Measurements from ENCODE around the gene HRH2. TPM values are rescaled to one million over a fixed set of nuclear protein-coding genes. Genes with fewer than 3 reads are reported as not detected.
"Not testable (repeated sequence)": the region's sequence is repeated elsewhere in the genome, so short reads cannot be mapped to it uniquely, and the experiment has no call there.

The HRH2 gene, protein sequence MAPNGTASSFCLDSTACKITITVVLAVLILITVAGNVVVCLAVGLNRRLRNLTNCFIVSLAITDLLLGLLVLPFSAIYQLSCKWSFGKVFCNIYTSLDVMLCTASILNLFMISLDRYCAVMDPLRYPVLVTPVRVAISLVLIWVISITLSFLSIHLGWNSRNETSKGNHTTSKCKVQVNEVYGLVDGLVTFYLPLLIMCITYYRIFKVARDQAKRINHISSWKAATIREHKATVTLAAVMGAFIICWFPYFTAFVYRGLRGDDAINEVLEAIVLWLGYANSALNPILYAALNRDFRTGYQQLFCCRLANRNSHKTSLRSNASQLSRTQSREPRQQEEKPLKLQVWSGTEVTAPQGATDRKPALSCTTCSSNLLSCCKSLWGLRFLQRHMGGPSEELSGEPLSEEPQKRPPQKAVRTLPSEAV
- 0.29 and 1.0 TPM in 2 replicates for total RNA-seq (2014; rRNA removed; shearing (Covaris generic))

DNA sequence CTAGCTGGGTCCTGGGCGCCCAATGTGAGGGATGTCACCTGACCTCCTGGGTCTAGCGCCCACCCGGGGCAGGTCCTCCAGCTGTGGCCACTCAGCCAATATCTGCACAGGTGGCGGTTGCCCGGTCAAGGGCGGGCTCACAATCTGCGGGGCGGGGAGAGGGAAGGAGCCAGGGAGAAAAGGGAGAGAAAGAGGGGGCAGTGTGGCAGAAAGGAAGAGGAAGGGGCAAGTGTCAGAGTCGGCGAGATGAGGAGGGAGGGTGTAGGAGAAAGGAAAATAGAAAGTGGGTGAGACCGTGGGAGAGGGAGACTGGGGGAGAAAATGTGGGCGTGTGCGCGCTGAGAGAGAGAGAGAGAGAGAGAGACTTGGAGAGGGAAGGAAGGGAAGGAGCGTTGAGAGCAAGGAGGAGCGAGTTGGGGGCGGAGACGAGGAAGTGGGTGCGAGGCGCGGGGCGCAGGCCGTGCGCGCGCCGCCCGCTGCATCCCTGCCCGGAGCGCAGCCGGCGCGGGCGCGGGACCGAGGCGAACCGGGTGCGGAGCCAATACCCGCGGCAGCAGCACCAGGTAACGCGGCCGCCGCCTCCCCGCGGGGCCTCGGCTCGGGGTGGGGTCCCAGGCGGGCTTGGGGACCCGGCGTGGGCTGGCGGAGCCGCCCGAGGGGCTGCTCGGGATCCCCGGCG, at the start of gene HRH2:
Gene HRH2, plus strand, starts transcription at position 479 of the 679 bp plus-strand sequence. CDS start 25,163 bp downstream, outside the sequence.
- DNase-seq (ENCODE audit: low read depth): peak; percentile 67

DNA sequence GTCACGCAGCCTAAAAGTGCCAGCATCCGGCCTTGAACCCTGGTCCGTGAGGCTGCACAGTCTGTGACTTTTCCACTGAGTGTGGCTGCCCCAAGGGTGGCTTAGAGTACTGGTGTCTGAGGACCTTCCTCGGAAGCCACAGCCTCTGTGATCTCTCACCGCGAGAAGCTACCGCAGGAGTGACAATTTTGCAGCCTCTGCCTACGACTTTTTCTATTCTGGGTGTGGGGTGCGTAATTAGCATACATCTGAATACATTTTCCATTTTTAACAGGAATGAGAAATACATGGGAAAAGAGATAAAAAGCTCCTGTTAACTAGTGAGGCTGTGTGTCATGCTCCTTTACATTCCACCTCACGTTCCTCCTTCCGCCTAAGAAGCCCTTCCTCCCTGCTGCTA, 48.3 kb upstream of the HRH2 start:
- DNase-seq (ENCODE audit: low read depth): no peak

DNA sequence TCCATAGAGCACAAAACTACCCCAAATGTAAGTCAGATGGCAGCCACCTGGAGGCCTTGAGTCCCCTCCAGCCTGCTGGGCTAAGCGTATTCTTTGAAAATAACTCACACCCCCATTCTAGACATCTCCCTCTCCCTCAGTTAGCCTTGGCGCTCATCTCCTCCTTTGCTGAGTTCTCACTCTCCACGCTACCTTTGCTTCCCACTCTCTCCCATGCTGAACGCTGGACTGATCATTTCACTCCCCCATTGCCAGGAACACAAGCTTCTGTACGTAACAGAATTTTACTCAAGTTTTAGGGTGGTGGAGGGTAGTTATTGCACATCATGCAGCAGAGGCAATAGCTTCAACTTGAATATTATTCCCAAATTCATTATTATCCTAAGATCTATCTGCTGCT, 47.5 kb upstream of the HRH2 start:
- DNase-seq (ENCODE audit: low read depth): no peak

DNA sequence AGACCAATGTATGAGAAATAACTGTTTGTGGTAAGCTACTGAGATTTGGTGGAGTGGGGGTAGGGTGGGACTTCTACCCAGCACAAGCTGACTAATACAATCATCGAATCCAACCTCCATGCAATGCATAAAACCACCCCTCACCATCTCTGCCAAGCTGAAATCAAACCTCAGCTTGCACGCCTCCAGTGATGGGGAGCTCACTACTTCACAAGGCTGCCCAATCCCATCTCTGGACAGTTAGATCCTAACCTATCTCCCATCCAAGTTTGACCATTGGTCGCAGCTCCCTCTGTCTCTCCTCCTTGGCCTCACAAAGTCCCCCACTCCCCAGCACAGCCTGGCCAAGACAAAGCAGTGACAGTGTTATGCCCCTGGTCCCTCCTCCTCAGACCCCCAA, 47.0 kb upstream of the HRH2 start:
- DNase-seq (ENCODE audit: low read depth): no peak

DNA sequence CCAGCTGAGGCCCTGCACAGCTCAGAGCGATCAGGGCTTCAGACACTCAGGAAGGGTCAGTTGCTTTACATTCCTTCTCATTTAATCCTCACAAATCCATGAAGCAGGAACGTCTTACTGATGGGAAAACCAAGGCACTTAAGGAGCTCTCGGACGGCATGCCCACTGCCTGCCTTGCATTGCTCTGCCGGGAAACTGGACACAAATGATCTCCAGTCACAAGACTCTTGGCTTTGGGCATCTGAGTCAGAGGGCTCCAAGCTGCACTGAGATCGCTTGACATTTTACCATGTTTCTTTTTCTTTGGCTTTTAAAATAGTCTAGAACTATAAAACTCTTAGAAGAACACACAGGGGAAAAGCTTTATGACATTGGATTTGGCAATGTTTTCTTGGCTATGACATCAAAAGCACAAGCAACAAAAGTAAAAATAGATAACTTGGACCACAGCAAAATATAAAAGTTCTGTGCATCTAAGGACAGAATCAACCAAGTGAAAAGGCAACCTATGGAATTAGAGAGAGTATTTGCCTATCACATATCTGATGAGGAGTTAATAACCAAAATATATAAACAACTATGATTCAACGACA, 43.6 kb upstream of the HRH2 start:
- no peak for DNase-seq (ENCODE audit: low read depth)

DNA sequence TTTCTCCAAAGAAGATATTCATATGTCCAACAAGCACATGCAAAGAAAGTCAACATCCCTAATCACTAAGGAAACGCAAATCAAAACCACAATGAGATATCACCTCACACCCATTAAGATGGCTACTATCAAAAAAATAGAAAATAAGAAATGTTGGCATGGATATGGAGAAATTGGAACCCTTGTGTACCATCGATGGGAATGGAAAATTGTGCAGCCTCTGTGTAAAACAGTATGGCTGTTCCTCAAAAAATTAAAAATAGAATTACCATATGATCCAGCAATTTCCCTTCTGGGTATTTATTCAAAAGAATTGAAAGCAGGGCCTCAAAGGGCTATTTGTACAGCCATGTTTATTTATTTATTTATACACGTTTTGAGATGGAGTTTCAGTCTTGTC, 43.0 kb upstream of the HRH2 start:
- no peak for DNase-seq (ENCODE audit: low read depth)

DNA sequence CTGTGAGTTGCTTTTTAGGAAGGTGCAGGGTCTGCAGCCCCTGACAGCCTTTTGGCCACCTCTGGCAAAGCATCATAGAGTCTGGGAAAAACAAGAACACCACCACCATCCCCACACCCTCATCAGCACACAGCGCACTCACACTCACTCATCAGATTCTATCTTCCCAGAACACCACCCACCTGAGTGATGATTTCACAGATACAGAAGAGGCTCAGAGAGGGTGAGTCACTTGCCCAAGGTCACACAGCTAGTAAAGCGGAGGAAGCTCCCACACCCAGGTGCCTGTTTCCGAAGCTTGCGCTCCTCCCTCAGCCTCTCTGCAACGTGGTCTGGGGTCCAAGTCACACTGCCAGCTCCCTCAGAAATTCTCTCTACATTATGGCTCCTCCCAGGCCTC, 41.8 kb upstream of the HRH2 start:
- no peak for DNase-seq (ENCODE audit: low read depth)

DNA sequence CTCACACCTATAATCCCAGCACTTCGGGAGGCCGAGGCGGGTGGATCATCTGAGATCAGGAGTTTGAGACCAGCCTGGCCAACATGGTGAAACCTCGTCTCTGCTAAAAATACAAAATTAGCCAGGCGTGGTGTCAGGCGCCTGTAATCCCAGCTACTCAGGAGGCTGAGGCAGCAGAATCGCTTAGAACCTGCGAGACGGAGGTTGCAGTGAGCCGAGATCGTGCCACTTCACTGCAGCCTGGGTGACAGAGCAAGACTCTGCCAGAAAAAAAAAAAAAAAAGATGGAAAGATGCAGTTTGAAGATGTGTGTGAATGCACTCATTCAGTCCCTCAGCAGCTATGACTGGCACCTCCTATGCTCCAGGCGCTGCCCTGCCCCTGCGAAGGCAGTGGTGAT, 41.3 kb upstream of the HRH2 start:
- DNase-seq (ENCODE audit: low read depth): not testable (repeated sequence)

DNA sequence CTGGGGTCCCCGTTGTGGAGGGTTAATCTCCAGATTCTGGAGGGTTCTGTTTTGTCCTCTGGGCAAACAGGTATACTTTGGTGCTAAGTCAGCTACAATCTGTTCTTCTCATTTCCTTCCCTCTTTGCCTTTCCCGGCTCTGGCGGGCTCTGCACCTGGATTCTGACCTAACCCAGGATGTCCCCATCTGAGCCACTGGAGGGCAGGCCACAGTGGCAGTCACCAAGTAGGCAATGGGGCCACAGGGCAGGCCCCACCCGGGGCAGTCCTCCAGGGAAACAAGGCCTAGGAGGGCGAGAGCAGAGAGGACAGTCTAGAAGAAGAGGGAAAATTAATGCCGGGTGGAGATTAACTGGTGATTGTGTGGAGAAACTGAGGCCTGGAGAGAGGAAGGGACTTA, 40.4 kb upstream of the HRH2 start:
- DNase-seq (ENCODE audit: low read depth): no peak

DNA sequence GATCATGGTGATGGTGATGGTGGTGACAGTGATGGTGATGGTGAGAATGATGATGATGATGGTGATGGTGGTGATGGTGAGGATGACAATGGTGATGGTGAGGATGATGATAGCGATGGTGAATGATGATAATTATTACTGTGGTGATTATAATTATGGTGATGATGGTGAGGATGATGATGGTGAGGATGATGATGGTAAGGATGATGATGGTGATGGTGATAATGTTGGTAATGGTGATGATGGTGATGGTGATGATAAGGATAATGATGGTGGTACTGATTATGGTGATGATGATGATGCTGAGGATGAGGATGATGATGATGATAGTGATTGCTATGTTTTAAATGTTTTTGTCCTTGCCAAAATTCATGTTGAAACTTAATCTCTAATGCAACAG, 37.3 kb upstream of the HRH2 start:
- no peak for DNase-seq (ENCODE audit: low read depth)

DNA sequence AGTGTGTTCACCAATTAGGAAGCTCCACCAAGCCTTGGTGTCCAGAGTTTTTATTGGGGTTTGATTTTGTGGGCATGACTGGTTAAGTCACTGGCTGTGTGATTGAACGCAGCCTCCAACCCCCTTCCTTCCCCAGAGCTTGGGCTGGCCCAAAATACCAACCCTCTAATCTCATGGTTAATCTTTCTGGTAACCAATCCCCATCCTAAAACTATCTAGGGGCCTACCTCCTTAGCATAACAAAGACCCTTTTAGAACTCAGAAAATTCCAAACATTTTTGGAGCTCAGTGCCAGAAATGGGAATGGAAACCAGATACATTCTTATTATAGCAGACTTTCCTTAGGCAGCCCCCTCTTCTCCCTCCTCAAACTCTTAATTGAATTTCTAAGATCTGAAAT, 35.9 kb upstream of the HRH2 start:
- no peak for DNase-seq (ENCODE audit: low read depth)

DNA sequence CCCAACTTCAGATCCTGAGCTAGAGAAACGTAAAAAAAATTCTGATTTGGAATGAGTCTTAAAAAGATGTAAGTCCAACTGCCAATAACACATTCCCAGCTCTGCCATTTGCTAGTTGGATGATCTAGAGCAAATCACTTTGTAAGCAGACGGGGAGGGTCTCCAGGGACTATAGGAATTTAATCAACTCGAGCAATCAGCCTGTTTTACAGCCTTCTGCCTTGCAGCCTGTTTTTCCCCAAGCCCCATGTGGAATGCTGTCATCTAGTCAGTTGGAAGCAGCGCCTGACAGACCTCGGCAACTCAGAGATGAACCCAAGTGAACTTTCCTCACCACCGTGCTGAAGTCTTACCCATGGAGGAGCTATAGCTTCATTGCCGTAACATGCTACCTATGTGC, 34.8 kb upstream of the HRH2 start:
- no peak for DNase-seq (ENCODE audit: low read depth)

DNA sequence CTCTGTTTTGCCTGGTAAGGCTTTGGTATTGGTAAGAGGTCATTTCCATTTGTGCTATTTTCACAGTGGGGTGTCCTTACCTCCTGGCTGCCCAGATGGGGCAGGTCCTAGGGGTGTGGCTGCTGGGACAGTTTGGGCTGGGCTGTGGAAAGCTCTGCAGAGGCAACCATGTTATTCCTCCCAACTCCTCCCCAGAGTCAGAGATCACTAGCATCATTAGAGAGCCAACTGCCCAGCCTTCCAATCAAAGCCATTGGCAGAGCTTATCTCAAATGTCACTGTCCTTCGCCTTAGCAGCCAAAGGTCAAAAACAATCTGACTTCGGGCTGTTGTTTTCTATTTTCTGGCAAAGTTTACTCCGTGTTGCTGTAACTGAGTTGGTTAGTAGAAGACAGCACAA, 33.6 kb upstream of the HRH2 start:
- no peak for DNase-seq (ENCODE audit: low read depth)

DNA sequence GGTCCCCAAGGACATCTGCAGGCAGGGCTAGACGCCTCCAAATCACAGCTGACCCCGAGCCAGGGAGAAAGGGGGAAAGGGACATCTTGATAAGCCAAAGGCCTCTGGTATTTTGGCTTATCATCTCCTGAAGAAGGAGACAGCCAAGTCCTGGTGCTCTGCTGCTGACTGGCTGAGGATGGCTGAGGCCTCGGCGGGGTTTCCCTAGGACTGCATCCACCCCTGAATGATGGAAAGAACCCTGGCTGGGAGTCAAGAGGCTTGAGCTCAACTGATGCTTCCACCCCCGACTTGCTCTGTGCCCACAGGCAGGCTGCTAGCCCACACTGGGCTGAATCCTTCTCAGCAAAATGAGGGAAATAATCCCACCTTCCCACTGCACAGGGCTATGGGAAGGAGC, 30.9 kb upstream of the HRH2 start:
- no peak for DNase-seq (ENCODE audit: low read depth)

DNA sequence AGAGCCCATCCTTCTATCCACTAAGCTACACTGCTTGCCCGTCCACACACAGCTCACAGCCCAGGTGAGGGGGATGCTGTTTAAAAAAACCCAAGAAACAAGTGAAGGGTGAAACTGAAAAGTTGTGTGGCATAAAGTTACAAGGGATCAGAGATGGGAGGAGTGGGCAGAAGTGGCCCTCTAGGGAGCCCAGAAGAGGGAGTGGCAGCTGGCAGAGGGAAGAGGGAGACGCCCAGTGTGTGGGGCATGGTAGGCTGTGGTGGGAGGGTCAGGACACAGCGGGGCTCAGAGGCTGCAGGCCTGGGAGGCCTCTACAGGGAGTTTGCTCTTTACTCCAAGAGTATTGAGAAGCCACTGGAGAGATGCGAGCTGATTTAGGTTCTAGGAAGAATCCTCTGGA, 30.1 kb upstream of the HRH2 start:
- DNase-seq (ENCODE audit: low read depth): no peak

DNA sequence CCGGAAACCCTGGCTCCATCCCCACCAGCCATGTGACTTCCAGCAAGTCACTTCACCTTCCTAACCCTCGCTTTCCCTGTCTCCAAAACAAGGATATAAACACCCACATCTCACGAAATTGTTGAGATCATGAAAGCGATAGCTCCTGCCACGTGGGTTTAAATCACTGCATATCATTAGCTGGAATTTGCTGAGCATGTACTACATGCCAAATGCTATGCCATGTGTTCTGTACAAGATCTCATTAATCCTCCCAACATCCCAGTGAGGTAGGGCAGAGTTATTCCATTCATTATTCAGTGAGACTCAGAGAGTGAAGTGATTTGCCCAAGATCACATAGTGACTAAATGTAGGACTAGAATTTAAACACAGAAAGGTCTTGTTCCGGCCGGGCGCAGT, 29.2 kb upstream of the HRH2 start:
- DNase-seq (ENCODE audit: low read depth): no peak

DNA sequence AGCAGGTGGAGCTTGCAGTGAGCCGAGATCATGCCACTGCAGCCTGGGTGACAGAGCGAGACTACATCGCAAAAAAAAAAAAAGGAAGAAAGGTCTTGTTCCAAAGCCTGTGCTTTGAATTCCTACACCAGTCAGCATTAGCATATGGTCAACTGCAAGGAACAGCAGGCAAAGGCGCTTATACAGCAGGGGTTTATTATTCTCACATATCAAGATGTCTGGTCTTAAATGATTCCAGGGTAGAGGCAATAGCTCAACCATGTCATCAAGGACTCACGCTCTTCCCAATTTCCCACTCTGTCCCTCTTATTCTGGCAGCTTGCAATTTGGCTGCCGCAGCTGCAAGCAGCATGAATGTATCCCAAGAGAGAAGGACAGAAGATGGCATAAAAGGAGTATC, 28.6 kb upstream of the HRH2 start:
- DNase-seq (ENCODE audit: low read depth): no peak

DNA sequence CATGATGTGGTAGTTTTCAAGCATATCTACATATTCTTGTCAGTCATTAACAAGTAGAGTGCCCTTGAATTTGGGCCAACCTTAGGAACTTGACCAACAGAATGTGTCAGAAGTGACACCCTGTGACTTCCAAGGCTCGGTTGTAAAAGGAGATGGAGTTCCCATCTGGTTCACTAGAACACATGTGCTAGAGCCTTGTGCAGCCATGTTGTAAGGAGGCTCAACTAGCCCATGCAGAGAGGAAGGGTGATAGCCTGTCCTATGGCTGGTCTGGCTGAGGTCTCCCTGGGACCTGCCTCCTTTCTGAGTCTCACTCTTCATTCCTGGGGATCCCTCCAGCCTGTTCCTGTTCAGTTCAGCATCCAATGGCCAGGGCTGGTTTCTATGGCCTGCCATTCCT, 28.1 kb upstream of the HRH2 start:
- DNase-seq (ENCODE audit: low read depth): no peak

DNA sequence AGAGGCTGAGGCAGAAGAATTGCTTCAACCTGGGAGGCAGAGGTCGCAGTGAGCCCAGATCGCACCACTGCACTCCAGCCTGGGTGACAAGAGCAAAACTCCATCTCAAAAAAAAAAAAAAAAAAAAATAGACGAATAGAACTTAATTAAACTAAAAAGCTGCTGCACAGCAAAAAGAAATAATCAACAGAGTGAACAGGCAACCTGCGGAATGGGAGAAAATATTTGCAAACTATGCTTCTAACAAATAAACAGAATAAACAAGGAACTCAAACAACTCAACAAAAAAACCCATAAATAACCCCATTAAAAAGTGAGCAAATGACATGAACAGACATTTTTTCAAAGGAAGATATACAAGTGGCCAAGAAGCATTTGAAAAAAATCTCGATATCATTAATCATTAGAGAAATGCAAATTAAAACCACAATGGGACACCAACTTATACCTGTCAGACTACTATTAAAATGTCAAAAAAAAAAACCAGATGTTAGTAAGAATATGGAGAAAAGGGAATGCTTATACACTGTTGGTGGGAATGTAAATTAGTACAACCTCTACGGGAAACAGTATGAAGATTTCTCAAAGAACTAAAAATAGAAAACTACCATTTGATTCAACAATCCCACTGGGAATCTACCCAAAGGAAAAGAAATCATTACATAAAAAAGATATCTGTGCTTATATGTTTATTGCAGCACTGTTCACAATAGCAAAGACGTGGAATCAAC, 21.9 kb upstream of the HRH2 start:
- no peak for DNase-seq (ENCODE audit: low read depth)

DNA sequence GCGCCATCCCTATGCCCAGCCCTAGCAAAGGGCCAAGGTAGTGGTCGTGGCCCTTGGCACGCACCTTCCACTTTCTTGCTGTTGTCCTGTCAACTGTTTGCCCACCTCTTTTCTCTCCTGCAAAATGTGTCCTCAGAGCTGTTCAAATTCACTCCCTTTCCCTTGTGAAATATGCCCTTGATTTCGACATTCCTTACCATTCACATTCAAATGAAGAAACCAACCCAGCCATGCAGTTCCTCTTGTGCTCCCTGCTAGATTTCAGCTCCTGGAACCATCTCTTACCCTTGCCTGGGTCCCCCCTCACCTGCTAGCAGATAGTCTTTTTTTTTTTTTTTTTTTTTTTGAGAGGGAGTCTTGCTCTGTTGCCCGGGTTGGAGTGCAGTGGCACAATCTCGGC, 19.6 kb upstream of the HRH2 start:
- no peak for DNase-seq (ENCODE audit: low read depth)

DNA sequence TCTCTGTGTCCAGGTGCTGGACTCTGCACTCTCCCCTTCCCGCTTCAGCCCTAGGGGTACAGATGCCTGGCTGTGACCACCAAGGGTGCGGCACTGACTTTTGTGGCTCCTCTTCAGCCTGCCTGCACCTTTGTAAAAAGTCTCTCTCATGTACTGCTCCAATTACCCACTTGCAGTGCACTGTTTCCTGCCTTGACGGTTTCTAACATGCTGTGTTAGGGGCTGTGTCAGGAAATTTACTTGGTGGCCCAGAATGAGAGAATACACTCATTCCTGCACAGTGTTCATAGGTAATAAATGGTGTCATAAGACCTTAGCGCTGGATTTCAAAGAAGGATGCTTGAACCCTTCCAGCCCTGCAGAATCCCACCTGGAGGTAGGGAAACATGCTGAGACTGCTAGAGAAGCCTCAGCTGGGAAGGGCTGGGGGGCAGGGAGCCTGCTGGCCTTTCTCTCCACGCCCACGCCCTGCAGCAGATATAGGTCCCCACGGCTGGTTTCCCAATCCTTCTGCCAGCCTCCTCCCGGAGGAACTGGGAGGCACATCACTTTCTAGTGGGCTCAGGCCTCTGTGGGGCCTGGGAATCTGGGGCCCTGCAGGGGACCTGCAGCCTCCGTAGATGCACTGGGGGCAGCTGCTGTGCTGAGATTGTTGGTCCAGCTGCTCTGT, 17.6 kb upstream of the HRH2 start:
- no peak for DNase-seq (ENCODE audit: low read depth)

DNA sequence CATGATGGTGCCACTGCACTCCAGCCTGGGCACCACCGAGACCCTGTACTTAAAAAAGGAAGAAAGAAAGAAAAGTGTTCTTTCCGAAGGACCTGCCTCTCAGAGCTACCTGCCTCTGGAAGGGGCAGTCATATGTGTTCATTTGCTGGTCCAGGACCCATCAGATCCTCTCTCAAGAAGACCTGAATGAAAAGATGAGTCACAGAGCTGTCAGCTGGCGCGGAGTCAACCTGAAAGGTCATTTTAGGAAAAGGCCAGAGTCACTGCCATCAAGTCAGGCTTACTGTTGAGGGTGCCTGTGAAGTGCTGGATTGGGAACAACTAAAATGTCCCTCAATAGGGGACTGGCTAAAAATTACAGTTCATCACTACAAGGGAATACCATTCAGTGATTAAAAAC, 14.9 kb upstream of the HRH2 start:
- no peak for DNase-seq (ENCODE audit: low read depth)
